Naive thymus-derived CD4-positive, alpha-beta T cell (primary cell): Measurements from ENCODE around the gene CNTLN. TPM values are rescaled to one million over a fixed set of nuclear protein-coding genes. Genes with fewer than 3 reads are reported as not detected.
"Not testable (repeated sequence)": the region's sequence is repeated elsewhere in the genome, so short reads cannot be mapped to it uniquely, and the experiment has no call there.

Source experiments
- ATAC-seq: fragments of 150-1000 bp; cut with Tn5 transposase; 2 replicates; pipeline ENCODE4 v1.10.0; 2021; ENCODE audit warnings: mild to moderate bottlenecking, moderate library complexity
- CTCF ChIA-PET: fragments of 350-600 bp; sonication (Branson Sonifier 250); formaldehyde crosslinking; loops from one replicate; lab custom pipeline; 2021; ENCODE audit warnings: antibody characterized with exemption; lab: Charles Lee
- POLR2A ChIA-PET: fragments of 350-600 bp; sonication (Branson Sonifier 250); formaldehyde crosslinking; loops from one replicate; lab custom pipeline; 2021; ENCODE audit warnings: antibody characterized with exemption, inconsistent platforms; lab: Charles Lee
- DNase-seq, 9 donors: peaks; one replicate each; pipeline versions ENCODE4 v3.0.0 to v3.0.0-alpha.2; 2020 to 2022; ENCODE audit warnings: mixed read lengths in 1 of 9
- H3K27ac ChIP-seq: one replicate; pipeline ENCODE4 v1.7.0; 2013; ENCODE audit warnings: mild to moderate bottlenecking, low read depth, low read length, moderate library complexity
- H3K27me3 ChIP-seq, 2 donors: one replicate each; pipeline ENCODE4 v1.7.0; 2013; ENCODE audit warnings: low read length in 2 of 2, mild to moderate bottlenecking in 2 of 2, moderate library complexity in 2 of 2; ENCODE audit not compliant: control insufficient read depth in 2 of 2, insufficient read depth in 2 of 2
- H3K36me3 ChIP-seq, 3 experiments: 1 replicate in 2 of 3; 2 replicates in 1 of 3; pipeline ENCODE4 v1.7.0; 2013; ENCODE audit warnings: low read length in 3 of 3, mild to moderate bottlenecking in 3 of 3, moderate library complexity in 1 of 3; ENCODE audit not compliant: insufficient read depth in 3 of 3, control insufficient read depth in 2 of 3
- H3K4me1 ChIP-seq, 2 donors: one replicate each; pipeline ENCODE4 v1.7.0; 2013; ENCODE audit warnings: low read length in 2 of 2, mild to moderate bottlenecking in 2 of 2, moderate library complexity in 1 of 2; ENCODE audit not compliant: control insufficient read depth in 2 of 2, insufficient read depth in 2 of 2
- H3K4me3 ChIP-seq: 2 replicates; pipeline ENCODE4 v1.7.0; 2013; ENCODE audit warnings: mild to moderate bottlenecking, low read length
- H3K9me3 ChIP-seq, 3 experiments: 1 replicate in 2 of 3; 2 replicates in 1 of 3; pipeline ENCODE4 v1.7.0; 2013; ENCODE audit warnings: low read length in 3 of 3; ENCODE audit not compliant: control insufficient read depth in 2 of 3
- H3K27ac Mint-ChIP-seq, 9 donors: one replicate each; pipeline ENCODE4 v1.8.0; 2020 to 2022; ENCODE audit warnings: mixed read lengths in 9 of 9, mild to moderate bottlenecking in 8 of 9, moderate library complexity in 5 of 9, inconsistent platforms in 2 of 9
- H3K27me3 Mint-ChIP-seq, 5 donors: one replicate each; pipeline ENCODE4 v1.8.0; 2021 to 2022; ENCODE audit warnings: mixed read lengths in 5 of 5, mild to moderate bottlenecking in 1 of 5
- H3K36me3 Mint-ChIP-seq, 5 donors: one replicate each; pipeline ENCODE4 v1.8.0; 2020 to 2022; ENCODE audit warnings: mixed read lengths in 5 of 5, mild to moderate bottlenecking in 3 of 5, inconsistent platforms in 1 of 5
- H3K4me1 Mint-ChIP-seq, 7 donors: one replicate each; pipeline ENCODE4 v1.8.0; 2020 to 2022; ENCODE audit warnings: mixed read lengths in 7 of 7, mild to moderate bottlenecking in 3 of 7, inconsistent platforms in 1 of 7
- H3K4me3 Mint-ChIP-seq, 10 donors: one replicate each; pipeline ENCODE4 v1.8.0; 2020 to 2022; ENCODE audit warnings: mild to moderate bottlenecking in 10 of 10, mixed read lengths in 10 of 10, moderate library complexity in 6 of 10, inconsistent platforms in 2 of 10
- H3K9me3 Mint-ChIP-seq, 11 donors: one replicate each; pipeline ENCODE4 v1.8.0; 2020 to 2022; ENCODE audit warnings: mixed read lengths in 11 of 11, mild to moderate bottlenecking in 4 of 11, inconsistent platforms in 1 of 11, moderate library complexity in 1 of 11
- intact Hi-C, 2 donors: fragments of 100-400 bp; cut with micrococcal nuclease; formaldehyde crosslinking; loops; one replicate each; pipeline ENCODE4 v1.15.1; 2023
- polyA plus RNA-seq, 2 donors: library from polyadenylated mRNA; unstranded; fragments of 300-500 nt; fragmentation: Illumina TruSeq; gene quantifications; one replicate each; pipeline ENCODE4 v1.2.3, GENCODE V29; 2021
- total RNA-seq, 6 experiments: library from RNA in 5 of 6; stranded (reverse) in 5 of 6; gene quantifications; 1 replicate in 5 of 6; 2 replicates in 1 of 6; pipeline ENCODE4 v1.2.3 and lab custom pipeline; 2021 to 2026

CNTLN gene
- total and polyA plus RNA-seq, 7 experiments from 2014 or later, result 0.21 to 2.7 (median 1.0) TPM; not detected in 3

- intact Hi-C loops, result loop anchor here in 1 of 2 donors (10.0 kb wide), 1 partner anchor 1934 kb away; no protein-coding TSS in a partner anchor
- H3K9me3 Mint-ChIP-seq, result peaks cover 0 to 4% (median 0%) of the 10 kb centered on the region in 11 donors
- H3K4me1 Mint-ChIP-seq, result no peaks in the 10 kb centered on the region
- H3K36me3 ChIP-seq, result no peaks in the 10 kb centered on the region
- H3K27me3 Mint-ChIP-seq, result no peaks in the 10 kb centered on the region
- DNase-seq (no peak), ATAC-seq (no peak)
- H3K4me3 ChIP-seq, result no peak overlapping the region
- POLR2A ChIA-PET, result no interaction called here
- no peak overlapping the region for H3K27ac Mint-ChIP-seq
- H3K27me3 ChIP-seq, result no peaks in the 10 kb centered on the region
- H3K4me3 Mint-ChIP-seq, result no peak overlapping the region
- H3K4me1 ChIP-seq, result no peaks in the 10 kb centered on the region
- H3K36me3 Mint-ChIP-seq, result no peaks in the 10 kb centered on the region
- no peak overlapping the region for H3K27ac ChIP-seq
- CTCF ChIA-PET, result no interaction called here
- H3K9me3 ChIP-seq, result no peaks in the 10 kb centered on the region
These were observed 386.4 kb downstream of the CNTLN start for GRCh38 chr9:17521100-17521855.

- H3K4me1 ChIP-seq, H3K4me1 Mint-ChIP-seq, H3K36me3 ChIP-seq, H3K9me3 Mint-ChIP-seq, H3K36me3 Mint-ChIP-seq, POLR2A ChIA-PET, H3K9me3 ChIP-seq, H3K4me3 ChIP-seq, ATAC-seq, H3K27ac Mint-ChIP-seq, H3K4me3 Mint-ChIP-seq, DNase-seq, H3K27me3 ChIP-seq, H3K27me3 Mint-ChIP-seq, H3K27ac ChIP-seq: not testable (repeated sequence)
- intact Hi-C loops, result loop anchor here in 1 of 2 donors (10.0 kb wide), 1 partner anchor 1928 kb away; no protein-coding TSS in a partner anchor
- CTCF ChIA-PET, result interaction anchor here (0.6 kb wide), 1 partner anchor 63 kb away, joined by 3 read pairs; no protein-coding TSS in a partner anchor
These were observed 391.9 kb downstream of the CNTLN start for GRCh38 chr9:17526726-17527125.

GRCh38 chr9:17528859-17529258, 394.0 kb downstream of the CNTLN start:
- H3K4me3 ChIP-seq, result no peak overlapping the region
- H3K9me3 ChIP-seq, result no peaks in the 10 kb centered on the region
- ChIA-PET POLR2A (no interaction called here), CTCF (interaction anchor here (0.6 kb wide), 1 partner anchor 1436 kb away, joined by 3 read pairs; no protein-coding TSS in a partner anchor)
- ATAC-seq, result no peak
- no peaks in the 10 kb centered on the region for H3K36me3 ChIP-seq
- Mint-ChIP-seq H3K4me1 (peaks cover 0 to 3% (median 0%) of the 10 kb centered on the region in 7 donors), H3K9me3 (peaks cover 0 to 2% (median 0%) of the 10 kb centered on the region in 11 donors), H3K27ac (no peak overlapping the region), H3K4me3 (no peak overlapping the region), H3K36me3 (no peaks in the 10 kb centered on the region), H3K27me3 (no peaks in the 10 kb centered on the region)
- H3K27ac ChIP-seq, result no peak overlapping the region
- intact Hi-C loops, result loop anchor here (2.0 to 10.0 kb wide), 2 partner anchors 684 to 1926 kb away; no protein-coding TSS in a partner anchor
- H3K27me3 ChIP-seq, result no peaks in the 10 kb centered on the region
- H3K4me1 ChIP-seq, result no peaks in the 10 kb centered on the region
- no peak for DNase-seq

- intact Hi-C loops, result loop anchor here in 1 of 2 donors (5.0 to 10.0 kb wide), 2 partner anchors 271 to 913 kb away; no protein-coding TSS in a partner anchor
- Mint-ChIP-seq H3K27ac (no peak overlapping the region), H3K36me3 (no peaks in the 10 kb centered on the region), H3K9me3 (peaks cover 0 to 3% (median 0%) of the 10 kb centered on the region in 11 donors), H3K4me1 (peaks cover 0 to 3% (median 0%) of the 10 kb centered on the region in 7 donors), H3K4me3 (no peak overlapping the region), H3K27me3 (no peaks in the 10 kb centered on the region)
- Histone ChIP-seq H3K27ac (no peak overlapping the region), H3K4me3 (no peak overlapping the region), H3K36me3 (no peaks in the 10 kb centered on the region), H3K27me3 (no peaks in the 10 kb centered on the region), H3K4me1 (no peaks in the 10 kb centered on the region), H3K9me3 (no peaks in the 10 kb centered on the region)
- DNase-seq, result no peak
- CTCF ChIA-PET, result no interaction called here
- POLR2A ChIA-PET, result no interaction called here
- no peak for ATAC-seq
These were observed 396.9 kb downstream of the CNTLN start for GRCh38 chr9:17531642-17532254.

- ChIA-PET POLR2A (no interaction called here), CTCF (no interaction called here)
- intact Hi-C loops, result loop anchor here in 1 of 2 donors (5.0 to 10.0 kb wide), 2 partner anchors 270 to 912 kb away; no protein-coding TSS in a partner anchor
- Histone ChIP-seq H3K36me3 (no peaks in the 10 kb centered on the region), H3K27ac (no peak overlapping the region), H3K9me3 (no peaks in the 10 kb centered on the region), H3K4me1 (no peaks in the 10 kb centered on the region), H3K4me3 (no peak overlapping the region), H3K27me3 (no peaks in the 10 kb centered on the region)
- H3K4me3 Mint-ChIP-seq, result no peak overlapping the region
- H3K36me3 Mint-ChIP-seq, result no peaks in the 10 kb centered on the region
- no peak for DNase-seq
- H3K27ac Mint-ChIP-seq, result no peak overlapping the region
- H3K9me3 Mint-ChIP-seq, result peaks cover 0 to 4% (median 0%) of the 10 kb centered on the region in 11 donors
- H3K4me1 Mint-ChIP-seq, result peaks cover 0 to 1% (median 0%) of the 10 kb centered on the region in 7 donors
- ATAC-seq, result no peak
- H3K27me3 Mint-ChIP-seq, result no peaks in the 10 kb centered on the region
These were observed 397.6 kb downstream of the CNTLN start for GRCh38 chr9:17532461-17532860.

- Mint-ChIP-seq H3K27me3 (no peaks in the 10 kb centered on the region), H3K4me3 (no peak overlapping the region), H3K9me3 (peaks cover 0 to 5% (median 2%) of the 10 kb centered on the region in 11 donors), H3K36me3 (no peaks in the 10 kb centered on the region), H3K4me1 (peaks cover 0 to 1% (median 0%) of the 10 kb centered on the region in 7 donors), H3K27ac (no peak overlapping the region)
- Histone ChIP-seq H3K4me1 (no peaks in the 10 kb centered on the region), H3K36me3 (no peaks in the 10 kb centered on the region), H3K27ac (no peak overlapping the region), H3K9me3 (no peaks in the 10 kb centered on the region), H3K4me3 (no peak overlapping the region), H3K27me3 (no peaks in the 10 kb centered on the region)
- no peak for ATAC-seq
- POLR2A ChIA-PET, result no interaction called here
- DNase-seq, result no peak
- intact Hi-C loops, result loop anchor here in 1 of 2 donors (10.0 kb wide), 1 partner anchor 910 kb away; no protein-coding TSS in a partner anchor
- CTCF ChIA-PET, result no interaction called here
These were observed 400.3 kb downstream of the CNTLN start for GRCh38 chr9:17535176-17535575.
